Calu3 (cell line): Measurements from ENCODE around the gene RIMS4. TPM values are rescaled to one million over a fixed set of nuclear protein-coding genes. Genes with fewer than 3 reads are reported as not detected.

ENCODE experiments used
- BruUV-seq: library from RNA; stranded (reverse); fragments of 400-500 nt; replicated peaks from 2 replicates; lab custom pipeline; 2021; lab: Mats Ljungman, UMichigan
- CTCF ChIA-PET: fragments of 300-600 bp; sonication (Branson Sonifier 250); formaldehyde crosslinking; loops from one replicate; lab custom pipeline; 2022; ENCODE audit warnings: antibody characterized with exemption; lab: Charles Lee
- DNase-seq: peaks from one replicate; pipeline ENCODE4 v3.0.0; 2022
- H3K27ac Mint-ChIP-seq: one replicate; pipeline ENCODE4 v1.8.0; 2022; ENCODE audit warnings: mixed read lengths; ENCODE audit not compliant: unreplicated experiment
- H3K27me3 Mint-ChIP-seq: one replicate; pipeline ENCODE4 v1.8.0; 2022; ENCODE audit warnings: mixed read lengths; ENCODE audit not compliant: unreplicated experiment
- H3K36me3 Mint-ChIP-seq: one replicate; pipeline ENCODE4 v1.8.0; 2022; ENCODE audit warnings: mild to moderate bottlenecking, moderate library complexity, mixed read lengths; ENCODE audit not compliant: insufficient read depth, unreplicated experiment
- H3K4me1 Mint-ChIP-seq: one replicate; pipeline ENCODE4 v1.8.0; 2022; ENCODE audit warnings: mild to moderate bottlenecking, low read depth, mixed read lengths; ENCODE audit not compliant: unreplicated experiment
- H3K4me3 Mint-ChIP-seq: one replicate; pipeline ENCODE4 v1.8.0; 2022; ENCODE audit warnings: mild to moderate bottlenecking, low read depth, moderate library complexity, mixed read lengths; ENCODE audit not compliant: unreplicated experiment
- H3K9me3 Mint-ChIP-seq: one replicate; pipeline ENCODE4 v1.8.0; 2022; ENCODE audit warnings: low read depth, mixed read lengths; ENCODE audit not compliant: unreplicated experiment
- intact Hi-C: fragments of 100-400 bp; cut with micrococcal nuclease; formaldehyde crosslinking; loops from one replicate; pipeline ENCODE4 v1.10.0; 2022; ENCODE audit not compliant: unreplicated experiment
- total RNA-seq: library from RNA; stranded (reverse); gene quantifications from 2 replicates; pipeline ENCODE4 v1.2.3, GENCODE V29; 2022
- TF ChIP-seq, protein P1 (sequence below): fragments of 200-600 bp; IDR thresholded peaks from one replicate; pipeline ENCODE4 v1.8.0; 2022; ENCODE audit warnings: antibody characterized with exemption; ENCODE audit not compliant: unreplicated experiment

RIMS4 gene
- total RNA-seq, 1 experiment from 2014 or later, result 0.40 TPM

DNA sequence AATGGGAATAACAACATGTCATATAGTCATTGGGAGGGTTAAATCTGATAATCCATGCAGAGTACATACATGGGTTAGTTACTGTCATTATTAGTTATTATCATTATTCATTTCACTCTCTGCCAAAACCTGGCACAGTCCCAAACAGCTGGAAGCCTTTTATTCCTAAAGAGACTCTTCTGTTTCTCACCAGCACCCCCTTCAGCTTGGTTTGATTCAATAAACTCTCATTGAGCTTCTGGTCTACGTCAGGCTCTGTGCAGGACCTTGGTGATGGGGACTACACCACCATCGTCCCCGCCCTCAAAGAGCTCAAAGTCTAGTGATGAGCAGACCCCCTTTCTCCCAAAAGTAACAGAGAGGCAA lies 62.4 kb downstream of the RIMS4 start:
- TF ChIP-seq, protein P1, sequence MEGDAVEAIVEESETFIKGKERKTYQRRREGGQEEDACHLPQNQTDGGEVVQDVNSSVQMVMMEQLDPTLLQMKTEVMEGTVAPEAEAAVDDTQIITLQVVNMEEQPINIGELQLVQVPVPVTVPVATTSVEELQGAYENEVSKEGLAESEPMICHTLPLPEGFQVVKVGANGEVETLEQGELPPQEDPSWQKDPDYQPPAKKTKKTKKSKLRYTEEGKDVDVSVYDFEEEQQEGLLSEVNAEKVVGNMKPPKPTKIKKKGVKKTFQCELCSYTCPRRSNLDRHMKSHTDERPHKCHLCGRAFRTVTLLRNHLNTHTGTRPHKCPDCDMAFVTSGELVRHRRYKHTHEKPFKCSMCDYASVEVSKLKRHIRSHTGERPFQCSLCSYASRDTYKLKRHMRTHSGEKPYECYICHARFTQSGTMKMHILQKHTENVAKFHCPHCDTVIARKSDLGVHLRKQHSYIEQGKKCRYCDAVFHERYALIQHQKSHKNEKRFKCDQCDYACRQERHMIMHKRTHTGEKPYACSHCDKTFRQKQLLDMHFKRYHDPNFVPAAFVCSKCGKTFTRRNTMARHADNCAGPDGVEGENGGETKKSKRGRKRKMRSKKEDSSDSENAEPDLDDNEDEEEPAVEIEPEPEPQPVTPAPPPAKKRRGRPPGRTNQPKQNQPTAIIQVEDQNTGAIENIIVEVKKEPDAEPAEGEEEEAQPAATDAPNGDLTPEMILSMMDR, result no peak
- peaks cover 27% of the 10 kb centered on the region for H3K4me1 Mint-ChIP-seq

DNA sequence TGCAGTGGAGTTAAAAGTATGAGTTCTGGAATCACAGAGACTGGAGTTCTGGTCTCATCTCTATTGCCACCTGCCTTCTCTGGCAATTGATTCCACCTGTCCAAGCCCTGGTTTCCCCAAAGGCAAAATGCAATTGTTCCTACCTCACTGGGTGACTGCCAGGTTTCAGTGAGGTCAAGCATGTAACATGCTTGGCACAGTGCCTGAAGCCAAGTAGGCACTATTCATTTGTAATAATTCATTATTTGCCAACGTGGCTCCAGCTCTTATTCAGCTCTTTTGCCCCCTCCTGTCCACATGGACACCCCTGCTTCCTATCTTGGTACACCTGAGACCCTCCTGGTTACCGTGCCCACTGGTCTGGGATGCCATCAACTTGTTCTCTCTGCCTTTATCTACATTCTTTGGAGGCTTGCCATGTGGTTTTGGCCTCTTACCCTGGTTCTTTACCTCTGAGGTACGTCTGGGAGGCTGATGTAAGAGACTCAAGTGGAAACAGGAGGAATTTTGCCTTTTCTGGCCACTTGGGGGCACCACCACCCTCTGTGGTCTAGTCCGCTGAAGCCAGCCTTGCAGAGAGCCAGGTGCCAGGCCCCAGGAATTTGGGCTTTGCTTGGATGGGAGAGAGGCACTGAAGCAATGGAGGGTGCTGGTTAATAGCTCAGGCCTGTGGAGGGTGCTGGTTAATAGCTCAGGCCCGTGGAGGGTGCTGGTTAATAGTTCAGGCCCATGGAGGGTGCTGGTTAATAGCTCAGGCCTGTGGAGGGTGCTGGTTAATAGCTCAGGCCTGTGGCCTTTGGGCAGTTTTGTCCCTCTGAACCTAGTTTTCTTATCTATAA lies 63.0 kb downstream of the RIMS4 start:
- BruUV-seq, result no TSS peak
- CTCF ChIA-PET, result interaction anchor here (0.6 to 2.1 kb wide), 28 partner anchors 9 to 297 kb away, joined by 3 to 15 read pairs (median 5); partner anchors contain the start of genes PABPC1L and YWHAB
- H3K36me3 Mint-ChIP-seq, result peaks cover 15% of the 10 kb centered on the region
- intact Hi-C loops, result loop anchor here (1.0 to 5.0 kb wide), 2 partner anchors 120 to 140 kb away; partner anchors contain the start of gene YWHAB
- H3K4me1 Mint-ChIP-seq, result peaks cover 27% of the 10 kb centered on the region
- H3K4me3 Mint-ChIP-seq, result peak overlapping the region; percentile 47
- peaks cover 35% of the 10 kb centered on the region for H3K27me3 Mint-ChIP-seq
- no peaks in the 10 kb centered on the region for H3K9me3 Mint-ChIP-seq
- DNase-seq, result peak; percentile 98
- TF ChIP-seq, protein P1, result peak; percentile 87
- peak overlapping the region; percentile 97 for H3K27ac Mint-ChIP-seq

More for the DNA sequence above, 62.4 kb downstream of the RIMS4 start:
- CTCF ChIA-PET, result interaction anchor here (0.6 to 2.1 kb wide), 18 partner anchors 8 to 141 kb away, joined by 3 to 15 read pairs (median 5); partner anchors contain the start of gene YWHAB
- H3K36me3 Mint-ChIP-seq, result peaks cover 15% of the 10 kb centered on the region
- no peak for DNase-seq
- intact Hi-C loops, result loop anchor here (5.0 kb wide), 1 partner anchor 139 kb away; the partner anchor contains the start of gene YWHAB
- BruUV-seq, result no TSS peak
- peak overlapping the region; percentile 97 for H3K27ac Mint-ChIP-seq
- no peak overlapping the region for H3K4me3 Mint-ChIP-seq
- H3K27me3 Mint-ChIP-seq, result peaks cover 35% of the 10 kb centered on the region
- H3K9me3 Mint-ChIP-seq, result no peaks in the 10 kb centered on the region

DNA sequence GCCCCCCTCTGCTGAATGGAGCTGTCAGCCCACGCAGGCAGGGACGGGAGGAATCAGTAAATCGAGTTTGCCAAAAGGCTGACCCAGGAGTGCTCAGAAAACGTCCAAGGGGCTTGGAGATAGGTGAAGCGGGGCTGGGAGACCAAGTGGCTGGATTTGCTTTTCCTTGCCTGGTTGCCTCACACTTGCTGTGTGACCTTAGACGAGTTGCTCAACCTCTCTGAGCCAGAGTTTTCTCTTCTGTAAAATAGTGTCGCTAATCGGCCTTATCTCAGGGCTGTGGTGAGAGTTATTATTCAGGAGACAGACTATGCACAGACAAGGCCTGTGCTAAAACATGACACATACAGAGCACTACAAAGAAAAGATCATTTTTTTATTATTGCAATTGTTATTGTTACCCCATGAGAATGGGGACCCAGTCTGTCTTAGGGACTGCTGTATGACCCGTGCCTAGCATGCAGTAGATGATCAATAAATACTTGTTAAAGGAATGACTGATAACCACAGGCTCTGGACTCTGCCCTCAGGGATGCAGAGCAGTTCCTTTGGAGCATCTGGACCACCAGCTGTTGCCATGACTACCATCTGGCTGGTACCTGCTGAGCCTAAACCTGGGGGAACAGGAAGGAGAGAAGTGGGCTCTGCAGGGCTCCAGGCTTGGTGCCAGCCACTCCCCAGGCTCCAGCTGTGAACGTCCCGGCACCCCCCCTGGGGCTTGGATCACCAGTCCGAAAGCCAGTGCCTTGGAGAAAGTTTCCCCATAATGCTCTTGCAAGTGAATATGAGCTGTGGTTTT lies 63.8 kb downstream of the RIMS4 start:
- Mint-ChIP-seq H3K27me3 (peaks cover 42% of the 10 kb centered on the region), H3K4me1 (peaks cover 27% of the 10 kb centered on the region), H3K4me3 (peak overlapping the region; percentile 47), H3K27ac (peak overlapping the region; percentile 97), H3K9me3 (no peaks in the 10 kb centered on the region), H3K36me3 (peaks cover 15% of the 10 kb centered on the region)
- TF ChIP-seq, protein P1, result no peak
- intact Hi-C loops, result loop anchor here (1.0 to 5.0 kb wide), 2 partner anchors 121 to 141 kb away; partner anchors contain the start of gene YWHAB
- CTCF ChIA-PET, result interaction anchor here (0.6 to 2.1 kb wide), 23 partner anchors 8 to 298 kb away, joined by 3 to 15 read pairs (median 5); partner anchors contain the start of genes PABPC1L and YWHAB
- TSS peak; percentile 38 for BruUV-seq
- DNase-seq, result peak; percentile 71
